NB4 (cell line): ENCODE measurements around the gene DCLK1.

Source experiments
- CTCF ChIP-seq: IDR thresholded peaks from one replicate; pipeline ENCODE4 v1.5.1; 2012; ENCODE audit warnings: low read depth, low read length
- MYC ChIP-seq: IDR thresholded peaks from 2 replicates; pipeline ENCODE4 v1.6.1; 2011; ENCODE audit warnings: low read depth, low read length
- POLR2A ChIP-seq: IDR thresholded peaks from 2 replicates; pipeline ENCODE4 v1.6.1; 2011; ENCODE audit warnings: mild to moderate bottlenecking; ENCODE audit not compliant: insufficient read length; ENCODE audit errors: extremely low read depth
- TF ChIP-seq, protein P1 (sequence below): IDR thresholded peaks from 2 replicates; pipeline ENCODE4 v1.6.1; 2011; ENCODE audit warnings: low read depth, low read length

DNA sequence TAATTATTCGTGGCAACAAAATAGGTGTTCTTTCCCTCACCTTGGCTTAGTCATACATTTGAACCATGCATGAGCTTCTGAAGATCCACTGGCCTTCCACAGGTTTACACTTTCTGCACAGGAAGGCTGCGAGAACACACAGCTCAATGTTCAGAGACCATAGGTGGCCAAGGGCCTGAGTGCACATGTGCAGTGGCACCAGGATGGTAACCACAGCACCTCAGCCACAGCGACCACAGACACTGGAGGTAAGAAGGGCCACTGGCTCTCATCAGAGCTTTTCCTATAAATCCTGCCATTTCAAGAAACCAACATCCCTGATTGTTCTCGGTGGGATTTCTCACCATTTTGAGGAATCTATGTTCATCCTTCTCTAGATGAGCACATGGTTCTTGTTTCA lies 1.6 kb downstream of the DCLK1 start:
- TF ChIP-seq CTCF (no peak), POLR2A (no peak), MYC (no peak)
- TF ChIP-seq, protein P1, sequence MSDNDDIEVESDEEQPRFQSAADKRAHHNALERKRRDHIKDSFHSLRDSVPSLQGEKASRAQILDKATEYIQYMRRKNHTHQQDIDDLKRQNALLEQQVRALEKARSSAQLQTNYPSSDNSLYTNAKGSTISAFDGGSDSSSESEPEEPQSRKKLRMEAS: no peak
